ENCODE results near the gene ZMYND10. TPM values are rescaled to one million over a fixed set of nuclear protein-coding genes. Genes with fewer than 3 reads are reported as not detected.

The ZMYND10 gene
- total RNA-seq, 2 experiments from 2014 or later, result 1.7 to 2.8 TPM

GRCh38 chr3:50334339-50335075 lies 11.0 kb downstream of the ZMYND10 start:
- peak overlapping the region; percentile 90 for H3K4me2 ChIP-seq (ENCODE audit: low read length)
- CTCF ChIA-PET (ENCODE audit: unreplicated experiment), result no interaction called here
- peaks cover 66% of the 10 kb centered on the region for H3K36me3 ChIP-seq (ENCODE audit: insufficient read depth, low read length)
- H4K20me1 ChIP-seq (ENCODE audit: insufficient read depth, low read length), result peaks cover 5% of the 10 kb centered on the region
- H3K9me3 ChIP-seq (ENCODE audit: low read length), result no peaks in the 10 kb centered on the region
- peak overlapping the region; percentile 32 for H3K4me3 ChIP-seq (ENCODE audit: low read depth, low read length, poor library complexity, severe bottlenecking)
- H3K9me2 ChIP-seq (ENCODE audit: insufficient read depth, low read length), result no peaks in the 10 kb centered on the region
- peaks cover 50% of the 10 kb centered on the region for H3K79me2 ChIP-seq (ENCODE audit: insufficient read depth, low read depth, low read length)
- peaks cover 46% of the 10 kb centered on the region for H3K4me1 ChIP-seq (ENCODE audit: insufficient read depth, low read length, poor library complexity, severe bottlenecking)
- H3K27ac ChIP-seq (ENCODE audit: low read depth, low read length, poor library complexity, severe bottlenecking), result peak overlapping the region; percentile 37
- no peak overlapping the region for H2AFZ ChIP-seq (ENCODE audit: low read length)
- POLR2A ChIA-PET, result interaction anchor here (1.0 to 1.8 kb wide), 2 partner anchors 14 to 16 kb away, joined by 5 to 6 read pairs; partner anchors contain the start of genes CYB561D2 and NPRL2
- no peak for DNase-seq (ENCODE audit: low spot score)
- BruUV-seq (replicated peaks), result no TSS peak
- intact Hi-C loops (cut with micrococcal nuclease; ENCODE audit: unreplicated experiment), result loop anchor here (5.0 kb wide), 2 partner anchors 37 to 97 kb away; partner anchors contain the start of genes GNAI2, HYAL3 and NAA80
- TF ChIP-seq EZH2phosphoT487 (IDR thresholded peaks at IDR 0.05; ENCODE audit: borderline replicate concordance, low read depth, low read length) (no peak), CTCF (conservative IDR thresholded peaks at IDR 0.05; ENCODE audit: low read length) (no peak)

- BruUV-seq (replicated peaks), result no TSS peak
- intact Hi-C loops (cut with micrococcal nuclease; ENCODE audit: unreplicated experiment), result no loop called here
- Histone ChIP-seq H3K4me1 (ENCODE audit: insufficient read depth, low read length, poor library complexity, severe bottlenecking) (peaks cover 39% of the 10 kb centered on the region), H3K36me3 (ENCODE audit: insufficient read depth, low read length) (peaks cover 70% of the 10 kb centered on the region), H3K9me2 (ENCODE audit: insufficient read depth, low read length) (no peaks in the 10 kb centered on the region), H3K27ac (ENCODE audit: low read depth, low read length, poor library complexity, severe bottlenecking) (peak overlapping the region; percentile 37), H3K79me2 (ENCODE audit: insufficient read depth, low read depth, low read length) (peaks cover 50% of the 10 kb centered on the region), H3K4me2 (ENCODE audit: low read length) (peak overlapping the region; percentile 90), H2AFZ (ENCODE audit: low read length) (no peak overlapping the region), H4K20me1 (ENCODE audit: insufficient read depth, low read length) (peaks cover 5% of the 10 kb centered on the region), H3K4me3 (ENCODE audit: low read depth, low read length, poor library complexity, severe bottlenecking) (peak overlapping the region; percentile 32), H3K9me3 (ENCODE audit: low read length) (no peaks in the 10 kb centered on the region)
- POLR2A ChIA-PET, result interaction anchor here (1.0 to 1.8 kb wide), 2 partner anchors 14 to 16 kb away, joined by 5 to 6 read pairs; partner anchors contain the start of genes CYB561D2 and NPRL2
- TF ChIP-seq CTCF (conservative IDR thresholded peaks at IDR 0.05; ENCODE audit: low read length), result no peak
- no peak for TF ChIP-seq EZH2phosphoT487 (IDR thresholded peaks at IDR 0.05; ENCODE audit: borderline replicate concordance, low read depth, low read length)
- DNase-seq (ENCODE audit: low spot score), result no peak
- CTCF ChIA-PET (ENCODE audit: unreplicated experiment), result no interaction called here
Observed at GRCh38 chr3:50333744-50334328, 11.7 kb downstream of the ZMYND10 start.

Data from OCI-LY7 (cell line).